Ramos (cell line): Measurements from ENCODE around the gene AURKAIP1.
"Not testable (repeated sequence)": the region's sequence is repeated elsewhere in the genome, so short reads cannot be mapped to it uniquely, and the experiment has no call there.

ENCODE experiments used
- in situ Hi-C: fragments of 300-500 bp; cut with MboI; formaldehyde crosslinking; loops from one replicate; pipeline ENCODE4 v1.14.3; 2022; ENCODE audit warnings: low sequenced_read_pairs; ENCODE audit not compliant: unreplicated experiment

AURKAIP1 gene

GRCh38 chr1:1374929-1375662 lies at the start of gene AURKAIP1:
Gene AURKAIP1, minus strand, starts transcription at chr1:1375207. Its CDS starts 451 bp downstream, at chr1:1374756.
- in situ Hi-C loops: no loop called here

GRCh38 chr1:1424707-1425106 lies 49.7 kb upstream of the AURKAIP1 start:
- in situ Hi-C loops: no loop called here

GRCh38 chr1:1423245-1423597 lies 48.2 kb upstream of the AURKAIP1 start:
- in situ Hi-C loops: no loop called here

- in situ Hi-C loops: no loop called here
Observed at GRCh38 chr1:1422465-1423244, 47.6 kb upstream of the AURKAIP1 start.

GRCh38 chr1:1421907-1422464 lies 47.0 kb upstream of the AURKAIP1 start:
- in situ Hi-C loops: no loop called here

GRCh38 chr1:1421147-1421906 lies 46.3 kb upstream of the AURKAIP1 start, which contains the start of gene ANKRD65:
Gene ANKRD65, minus strand, starts transcription at chr1:1421276. Its CDS starts 271 bp downstream, at chr1:1421005.
- in situ Hi-C loops: no loop called here

GRCh38 chr1:1420654-1421141 lies 45.7 kb upstream of the AURKAIP1 start:
- in situ Hi-C loops: no loop called here

GRCh38 chr1:1419813-1420653 lies 45.0 kb upstream of the AURKAIP1 start:
- in situ Hi-C loops: no loop called here

GRCh38 chr1:1419363-1419812 lies 44.4 kb upstream of the AURKAIP1 start:
- in situ Hi-C loops: no loop called here

- in situ Hi-C loops: no loop called here
Observed at GRCh38 chr1:1418464-1419362, 43.7 kb upstream of the AURKAIP1 start.

GRCh38 chr1:1417825-1418463 lies 42.9 kb upstream of the AURKAIP1 start:
- in situ Hi-C loops: not testable (repeated sequence)

- in situ Hi-C loops: not testable (repeated sequence)
Observed at GRCh38 chr1:1417396-1417795, 42.4 kb upstream of the AURKAIP1 start.

- in situ Hi-C loops: no loop called here
Observed at GRCh38 chr1:1415751-1416150, 40.7 kb upstream of the AURKAIP1 start.

GRCh38 chr1:1412311-1412902 lies 37.4 kb upstream of the AURKAIP1 start:
- in situ Hi-C loops: not testable (repeated sequence)

- in situ Hi-C loops: no loop called here
Observed at GRCh38 chr1:1411626-1412025, 36.6 kb upstream of the AURKAIP1 start.

- in situ Hi-C loops: not testable (repeated sequence)
Observed at GRCh38 chr1:1410238-1410637, 35.2 kb upstream of the AURKAIP1 start.

- in situ Hi-C loops: no loop called here
Observed at GRCh38 chr1:1407636-1408318, 32.8 kb upstream of the AURKAIP1 start.
